SH-SY5Y (cell line): ENCODE measurements around the gene PRKCD.

Experiments used
- GATA2 ChIP-seq: IDR thresholded peaks from 2 replicates; pipeline ENCODE4 v1.6.1; 2011; ENCODE audit warnings: mild to moderate bottlenecking, low read depth, low read length
- GATA3 ChIP-seq: IDR thresholded peaks from 2 replicates; pipeline ENCODE4 v1.6.1; 2011; ENCODE audit warnings: low read depth, mild to moderate bottlenecking, low read length, moderate library complexity

- TF ChIP-seq GATA3: no peak
- TF ChIP-seq GATA2: no peak
Observed at GRCh38 chr3:53238051-53238850, 77.2 kb downstream of the PRKCD start.
